Neuronal stem cell (in vitro differentiated cells): ENCODE results near the gene DIO1.
"Not testable (repeated sequence)": the region's sequence is repeated elsewhere in the genome, so short reads cannot be mapped to it uniquely, and the experiment has no call there.

Source experiments
- DNase-seq: peaks from one replicate; pipeline ENCODE4 v3.0.0-alpha.2; 2013; ENCODE audit warnings: low spot score
- H2AFZ ChIP-seq: one replicate; pipeline ENCODE4 v1.6.1; 2013; ENCODE audit warnings: mild to moderate bottlenecking, low read length, inconsistent platforms
- H2AK5ac ChIP-seq: 2 replicates; pipeline ENCODE4 v1.6.1; 2013; ENCODE audit warnings: low read depth, mild to moderate bottlenecking, inconsistent platforms, low read length, moderate library complexity, mixed read lengths
- H2BK120ac ChIP-seq: 2 replicates; pipeline ENCODE4 v1.6.1; 2013; ENCODE audit warnings: low read depth, mild to moderate bottlenecking, inconsistent platforms, low read length, moderate library complexity, mixed read lengths
- H2BK12ac ChIP-seq: one replicate; pipeline ENCODE4 v1.6.1; 2013; ENCODE audit warnings: low read length, inconsistent platforms
- H2BK15ac ChIP-seq: 2 replicates; pipeline ENCODE4 v1.6.1; 2013; ENCODE audit warnings: mild to moderate bottlenecking, low read length, inconsistent platforms, mixed read lengths
- H2BK5ac ChIP-seq: one replicate; pipeline ENCODE4 v1.6.1; 2013; ENCODE audit warnings: inconsistent platforms, mild to moderate bottlenecking, low read length, moderate library complexity
- H3K14ac ChIP-seq: one replicate; pipeline ENCODE4 v1.6.1; 2013; ENCODE audit warnings: low read length, inconsistent platforms
- H3K18ac ChIP-seq: 2 replicates; pipeline ENCODE4 v1.6.1; 2013; ENCODE audit warnings: low read length, inconsistent platforms
- H3K23ac ChIP-seq: 2 replicates; pipeline ENCODE4 v1.6.1; 2013; ENCODE audit warnings: low read depth, mild to moderate bottlenecking, mixed read lengths, low read length, inconsistent platforms; ENCODE audit not compliant: poor library complexity
- H3K27ac ChIP-seq: replicated peaks from 3 replicates; pipeline ENCODE4 v1.5.1; 2013; ENCODE audit warnings: low read length, inconsistent platforms
- H3K27me3 ChIP-seq, 3 experiments: 2 replicates each; pipeline ENCODE4 v1.6.1; 2013; ENCODE audit warnings: low read length in 3 of 3, mild to moderate bottlenecking in 2 of 3, inconsistent platforms in 1 of 3, low read depth in 1 of 3, mixed read lengths in 1 of 3, moderate library complexity in 1 of 3; ENCODE audit not compliant: control insufficient read depth in 3 of 3, insufficient read depth in 3 of 3
- H3K36me3 ChIP-seq, 2 donors: replicated peaks in 1 of 2; 2 replicates each; pipeline ENCODE4 v1.6.1; 2013; ENCODE audit warnings: low read length in 2 of 2; ENCODE audit not compliant: control insufficient read depth in 2 of 2, insufficient read depth in 2 of 2
- H3K4ac ChIP-seq: 2 replicates; pipeline ENCODE4 v1.6.1; 2013; ENCODE audit warnings: inconsistent platforms, mild to moderate bottlenecking, low read length, moderate library complexity
- H3K4me1 ChIP-seq, 2 donors: 1 replicate in 1 of 2; 2 replicates in 1 of 2; pipeline ENCODE4 v1.6.1; 2013; ENCODE audit warnings: low read length in 2 of 2, low read depth in 1 of 2; ENCODE audit not compliant: control insufficient read depth in 2 of 2, insufficient read depth in 1 of 2
- H3K4me2 ChIP-seq: one replicate; pipeline ENCODE4 v1.6.1; 2013; ENCODE audit warnings: mild to moderate bottlenecking, low read length, inconsistent platforms; ENCODE audit not compliant: insufficient read depth, poor library complexity, severe bottlenecking
- H3K4me3 ChIP-seq, 2 donors: 2 replicates each; pipeline ENCODE4 v1.5.1; 2013; ENCODE audit warnings: low read length in 2 of 2, mild to moderate bottlenecking in 2 of 2, inconsistent platforms in 1 of 2, moderate library complexity in 1 of 2
- H3K79me1 ChIP-seq: one replicate; pipeline ENCODE4 v1.6.1; 2013; ENCODE audit warnings: low read depth, mild to moderate bottlenecking, inconsistent platforms, low read length, moderate library complexity
- H3K9ac ChIP-seq: one replicate; pipeline ENCODE4 v1.6.1; 2013; ENCODE audit warnings: mild to moderate bottlenecking, low read depth, low read length, inconsistent platforms; ENCODE audit not compliant: poor library complexity
- H3K9me3 ChIP-seq, 2 donors: replicated peaks in 1 of 2; 2 replicates each; pipeline versions ENCODE3 to v1.6.1; 2013; ENCODE audit warnings: low read length in 2 of 2, mild to moderate bottlenecking in 2 of 2, inconsistent platforms in 1 of 2, low read depth in 1 of 2, mixed read lengths in 1 of 2, moderate library complexity in 1 of 2; ENCODE audit not compliant: control insufficient read depth in 2 of 2, insufficient read depth in 1 of 2
- H4K8ac ChIP-seq: one replicate; pipeline ENCODE4 v1.6.1; 2013; ENCODE audit warnings: low read depth, mild to moderate bottlenecking, inconsistent platforms, low read length, moderate library complexity
- H4K91ac ChIP-seq: one replicate; pipeline ENCODE4 v1.6.1; 2013; ENCODE audit warnings: low read length, low read depth, mild to moderate bottlenecking, inconsistent platforms; ENCODE audit not compliant: poor library complexity
- WGBS, 2 donors: extraction: QIAGEN DNeasy Blood & Tissue Kit; methylation state at CpG; one replicate each; pipeline ENCODE4 v1.1.7; 2013; ENCODE audit warnings: missing lambda C conversion rate in 2 of 2, mixed read lengths in 1 of 2; ENCODE audit not compliant: insufficient read length in 2 of 2, insufficient replicate concordance in 1 of 2; ENCODE audit errors: extremely low coverage in 2 of 2; 5-methylcytosine and 5-hydroxymethylcytosine counted together

Gene DIO1

DNA sequence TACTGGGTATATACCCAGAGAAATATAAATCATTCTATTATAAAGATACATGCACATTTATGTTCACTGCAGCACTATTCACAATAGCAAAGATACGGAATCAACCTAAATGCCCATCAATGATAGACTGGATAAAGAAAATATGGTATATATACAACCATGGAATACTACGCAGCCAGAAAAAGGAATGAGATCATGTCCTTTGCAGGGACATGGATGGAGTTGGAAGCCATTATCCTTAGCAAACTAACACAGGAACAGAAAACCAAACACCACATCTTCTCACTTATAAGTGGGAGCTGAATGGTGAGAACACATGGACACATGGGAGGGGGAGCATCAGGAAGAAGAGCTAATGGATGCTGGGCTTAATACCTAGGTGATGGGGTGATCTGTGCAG lies 12.1 kb upstream of the DIO1 start:
- not testable (repeated sequence) for H3K79me1 ChIP-seq, H4K8ac ChIP-seq, H2AK5ac ChIP-seq, H2BK5ac ChIP-seq, H2BK12ac ChIP-seq, H3K23ac ChIP-seq, H3K9me3 ChIP-seq, H4K91ac ChIP-seq, H3K27ac ChIP-seq, H3K9ac ChIP-seq, H3K4me2 ChIP-seq, H3K4me3 ChIP-seq, DNase-seq, H3K4ac ChIP-seq, H3K18ac ChIP-seq, H3K14ac ChIP-seq, H2BK120ac ChIP-seq, H2BK15ac ChIP-seq, H3K4me1 ChIP-seq, H2AFZ ChIP-seq, H3K27me3 ChIP-seq
- peaks cover 2 to 70% of the 10 kb centered on the region in 2 donors for H3K36me3 ChIP-seq
- WGBS, 2 donors, result no CpG with 5 or more reads among the region's 2 CpGs

DNA sequence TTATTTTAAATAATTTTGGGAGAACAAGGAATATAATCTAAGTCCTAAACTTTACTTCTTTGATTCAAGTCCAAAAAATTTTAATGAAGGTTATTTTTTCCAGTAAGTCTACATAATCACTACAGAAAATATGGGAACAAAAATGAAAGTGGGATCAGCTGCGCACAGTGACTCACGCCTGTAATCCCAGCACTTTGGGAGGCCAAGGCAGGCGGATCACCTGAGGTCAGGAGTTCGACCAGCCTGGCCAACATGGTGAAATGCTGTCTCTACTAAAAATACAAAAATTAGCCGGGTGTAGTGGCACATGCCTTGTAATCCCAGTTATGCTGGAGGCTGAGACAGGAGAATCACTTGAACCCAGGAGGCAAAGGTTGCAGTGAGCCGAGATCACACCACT lies 10.4 kb upstream of the DIO1 start:
- H3K9ac ChIP-seq, H2AFZ ChIP-seq, H3K23ac ChIP-seq, H3K14ac ChIP-seq, H3K27me3 ChIP-seq, H2BK12ac ChIP-seq, DNase-seq, H2BK15ac ChIP-seq, H3K18ac ChIP-seq, H3K27ac ChIP-seq, H3K4ac ChIP-seq, H4K91ac ChIP-seq, H3K4me3 ChIP-seq, H3K4me2 ChIP-seq, H2BK5ac ChIP-seq, H4K8ac ChIP-seq, H2BK120ac ChIP-seq, H3K9me3 ChIP-seq, H2AK5ac ChIP-seq, H3K79me1 ChIP-seq, H3K4me1 ChIP-seq: not testable (repeated sequence)
- whole genome bisulfite sequencing, 2 donors, result no CpG with 5 or more reads among the region's 6 CpGs
- H3K36me3 ChIP-seq, result peaks cover 2 to 66% of the 10 kb centered on the region in 2 donors

DNA sequence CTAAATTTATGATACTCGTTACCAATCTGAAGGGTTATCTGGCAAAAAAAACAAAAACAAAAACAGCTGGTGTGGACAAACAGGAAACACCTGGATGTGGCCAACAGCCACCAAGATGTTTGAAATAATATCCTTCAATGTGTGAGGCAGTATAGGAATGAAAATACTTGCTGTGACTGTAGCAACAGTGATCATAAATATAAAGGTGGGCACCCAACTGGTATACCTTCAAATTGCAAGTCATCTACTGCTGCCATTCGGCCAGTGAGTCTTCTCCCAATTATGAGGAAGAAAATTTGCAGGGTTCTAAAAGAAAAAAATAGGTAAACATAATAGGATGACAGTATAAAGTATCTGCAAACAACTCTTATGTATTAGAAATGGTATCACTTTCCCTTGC lies 5.3 kb upstream of the DIO1 start:
- Histone ChIP-seq H3K9me3 (no peaks in the 10 kb centered on the region), H3K4me1 (peaks cover 2% of the 10 kb centered on the region in 2 donors), H3K27ac (no peak overlapping the region), H4K8ac (no peak overlapping the region), H3K4ac (no peak overlapping the region), H2BK12ac (no peak overlapping the region), H2AFZ (no peak overlapping the region), H2BK120ac (no peak overlapping the region), H3K18ac (no peak overlapping the region), H3K4me3 (peak overlapping the region in 1 of 2 donors; percentile 82), H3K79me1 (peaks cover 2% of the 10 kb centered on the region), H4K91ac (no peak overlapping the region), H2AK5ac (no peak overlapping the region), H2BK5ac (no peak overlapping the region), H3K9ac (no peak overlapping the region), H3K4me2 (no peak overlapping the region), H3K27me3 (no peaks in the 10 kb centered on the region), H3K36me3 (peaks cover 0 to 41% of the 10 kb centered on the region in 2 donors), H2BK15ac (no peak overlapping the region), H3K23ac (no peak overlapping the region), H3K14ac (no peak overlapping the region)
- no CpG with 5 or more reads among the region's 2 CpGs for WGBS, 2 donors
- DNase-seq, result no peak

DNA sequence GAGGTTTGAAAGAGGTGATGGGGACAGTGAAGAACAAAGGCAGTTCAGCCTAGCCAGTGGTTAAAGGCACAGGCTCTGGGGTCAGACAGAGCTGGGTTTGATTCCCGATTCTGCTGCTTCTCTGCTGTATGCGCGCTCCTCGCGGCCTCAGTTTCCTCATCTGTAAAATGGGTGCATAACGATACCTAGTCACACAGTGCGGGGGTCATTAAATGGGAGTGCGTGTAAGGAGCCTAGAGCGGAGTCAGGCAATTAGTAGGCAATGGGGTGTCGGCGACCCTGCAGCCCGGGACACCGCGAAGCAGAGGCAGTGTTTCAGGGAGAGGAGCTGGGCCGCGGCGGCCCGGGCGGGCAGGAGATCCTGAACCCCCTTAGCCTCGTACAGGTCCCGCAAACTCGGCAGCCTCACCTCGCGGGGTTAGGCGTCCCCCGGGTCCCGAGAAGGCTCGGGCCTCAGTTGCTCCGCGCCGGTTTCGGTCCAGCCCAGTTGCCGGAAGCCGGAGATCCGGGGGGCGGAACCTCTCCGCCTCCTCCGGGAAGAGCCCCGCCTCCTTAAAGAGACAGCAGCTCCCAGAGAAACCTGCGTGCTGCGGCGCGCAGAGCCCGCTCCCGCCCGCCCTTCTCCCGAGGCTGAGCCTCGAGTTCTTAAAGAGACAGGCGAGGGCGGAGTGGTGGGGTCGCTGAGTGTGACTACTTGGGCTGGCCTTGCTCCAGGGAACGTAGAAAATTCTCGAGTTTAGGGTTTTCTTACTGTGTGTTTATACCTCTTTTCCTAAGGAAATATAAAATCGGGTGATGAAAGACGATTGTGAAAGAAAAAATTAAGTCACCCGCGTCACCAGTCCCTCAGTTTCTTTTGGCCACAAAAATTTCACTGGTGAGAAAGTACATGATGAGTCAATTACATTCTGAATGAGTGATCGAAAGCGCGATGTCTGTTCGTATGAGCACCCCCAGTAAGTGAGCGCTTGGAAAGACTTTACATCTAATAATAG lies 4.4 kb upstream of the DIO1 start, which contains the start of gene YIPF1:
Gene YIPF1 (minus strand): TSS at position 494 of the 995 bp plus-strand sequence. CDS start 860 bp downstream, outside the sequence.
- peak; percentile 67 for DNase-seq

More for the DNA sequence above, 4.4 kb upstream of the DIO1 start, which contains the start of gene YIPF1:
- Histone ChIP-seq H4K91ac (no peak within 1 kb of the TSS), H2AK5ac (no peak within 1 kb of the TSS), H2BK5ac (peak within 1 kb of the TSS; percentile 66), H4K8ac (no peak within 1 kb of the TSS), H2BK120ac (no peak within 1 kb of the TSS), H3K23ac (peak within 1 kb of the TSS; percentile 32), H3K4ac (no peak within 1 kb of the TSS), H3K4me1 (peaks cover 2 to 4% of the 10 kb centered on the region in 2 donors), H3K36me3 (peaks cover 0 to 33% of the 10 kb centered on the region in 2 donors), H3K27me3 (no peaks in the 10 kb centered on the region), H2AFZ (peak within 1 kb of the TSS; percentile 95), H3K79me1 (peaks cover 2% of the 10 kb centered on the region), H2BK12ac (no peak within 1 kb of the TSS), H3K4me3 (peak within 1 kb of the TSS; percentile 82 to 99), H3K9ac (peak within 1 kb of the TSS; percentile 79), H3K4me2 (peak within 1 kb of the TSS; percentile 68), H3K18ac (peak within 1 kb of the TSS; percentile 81), H2BK15ac (no peak within 1 kb of the TSS), H3K14ac (peak within 1 kb of the TSS; percentile 10), H3K9me3 (no peaks in the 10 kb centered on the region), H3K27ac (no peak within 1 kb of the TSS)
- whole genome bisulfite sequencing, 2 donors, result no CpG with 5 or more reads among the region's 62 CpGs
